NCI-H1105 treated with DMSO at 0.1 percent for 48 hours (cell line): Measurements from ENCODE around the gene SLC27A5.
"Not testable (repeated sequence)": the region's sequence is repeated elsewhere in the genome, so short reads cannot be mapped to it uniquely, and the experiment has no call there.

Experiments
- DNase-seq: peaks from one replicate; lab custom pipeline; 2025; lab: John Stamatoyannopoulos, UW

Gene SLC27A5

GRCh38 chr19:58497634-58498170, 14.1 kb downstream of the SLC27A5 start:
- no peak for DNase-seq

- DNase-seq: no peak
Measured at GRCh38 chr19:58492265-58492664, 19.5 kb downstream of the SLC27A5 start.

- no peak for DNase-seq
Measured at GRCh38 chr19:58491393-58491792, 20.4 kb downstream of the SLC27A5 start.

- not testable (repeated sequence) for DNase-seq
Measured at GRCh38 chr19:58484349-58484748, 27.4 kb downstream of the SLC27A5 start.

GRCh38 chr19:58483776-58484175, 28.0 kb downstream of the SLC27A5 start:
- DNase-seq: no peak

- no peak for DNase-seq
Measured at GRCh38 chr19:58482372-58482771, 29.4 kb downstream of the SLC27A5 start.

- DNase-seq: no peak
Measured at GRCh38 chr19:58480831-58481230, 31.0 kb downstream of the SLC27A5 start.

- DNase-seq: no peak
Measured at GRCh38 chr19:58480481-58480830, 31.3 kb downstream of the SLC27A5 start.

GRCh38 chr19:58479736-58480480, 31.9 kb downstream of the SLC27A5 start:
- no peak for DNase-seq

- DNase-seq: no peak
Measured at GRCh38 chr19:58479303-58479702, 32.5 kb downstream of the SLC27A5 start.

GRCh38 chr19:58477871-58478270, 33.9 kb downstream of the SLC27A5 start:
- DNase-seq: no peak

GRCh38 chr19:58477130-58477529, 34.7 kb downstream of the SLC27A5 start:
- no peak for DNase-seq

- peak; percentile 1 for DNase-seq
Measured at GRCh38 chr19:58476498-58477015, 35.2 kb downstream of the SLC27A5 start.

- DNase-seq: peak; percentile 92
Measured at GRCh38 chr19:58475714-58476497, 35.9 kb downstream of the SLC27A5 start, which contains the start of gene ZNF446. Gene ZNF446, plus strand, starts transcription at chr19:58476352. Its CDS starts 867 bp downstream, at chr19:58477219.

- no peak for DNase-seq
Measured at GRCh38 chr19:58474997-58475713, 36.6 kb downstream of the SLC27A5 start.

- DNase-seq: no peak
Measured at GRCh38 chr19:58474291-58474996, 37.3 kb downstream of the SLC27A5 start.

- DNase-seq: no peak
Measured at GRCh38 chr19:58473775-58474174, 38.0 kb downstream of the SLC27A5 start.

- DNase-seq: no peak
Measured at GRCh38 chr19:58471736-58472135, 40.1 kb downstream of the SLC27A5 start.

- not testable (repeated sequence) for DNase-seq
Measured at GRCh38 chr19:58470837-58471543, 40.8 kb downstream of the SLC27A5 start.

GRCh38 chr19:58469241-58470013, 42.4 kb downstream of the SLC27A5 start:
- DNase-seq: no peak
